ENCODE measurements around the gene CENATAC.

GRCh38 chr11:119019996-119020395 is 22.1 kb downstream of the CENATAC start:
- no peak for TF ChIP-seq CTCF (IDR thresholded peaks at IDR 0.05; ENCODE audit: borderline replicate concordance, extremely low read depth, low read length, poor library complexity, severe bottlenecking)
- TF ChIP-seq EZH2 (IDR thresholded peaks at IDR 0.05; ENCODE audit: borderline replicate concordance, low read depth, low read length, severe bottlenecking): no peak
